ENCODE results near the gene CBY1.

Gene CBY1

DNA sequence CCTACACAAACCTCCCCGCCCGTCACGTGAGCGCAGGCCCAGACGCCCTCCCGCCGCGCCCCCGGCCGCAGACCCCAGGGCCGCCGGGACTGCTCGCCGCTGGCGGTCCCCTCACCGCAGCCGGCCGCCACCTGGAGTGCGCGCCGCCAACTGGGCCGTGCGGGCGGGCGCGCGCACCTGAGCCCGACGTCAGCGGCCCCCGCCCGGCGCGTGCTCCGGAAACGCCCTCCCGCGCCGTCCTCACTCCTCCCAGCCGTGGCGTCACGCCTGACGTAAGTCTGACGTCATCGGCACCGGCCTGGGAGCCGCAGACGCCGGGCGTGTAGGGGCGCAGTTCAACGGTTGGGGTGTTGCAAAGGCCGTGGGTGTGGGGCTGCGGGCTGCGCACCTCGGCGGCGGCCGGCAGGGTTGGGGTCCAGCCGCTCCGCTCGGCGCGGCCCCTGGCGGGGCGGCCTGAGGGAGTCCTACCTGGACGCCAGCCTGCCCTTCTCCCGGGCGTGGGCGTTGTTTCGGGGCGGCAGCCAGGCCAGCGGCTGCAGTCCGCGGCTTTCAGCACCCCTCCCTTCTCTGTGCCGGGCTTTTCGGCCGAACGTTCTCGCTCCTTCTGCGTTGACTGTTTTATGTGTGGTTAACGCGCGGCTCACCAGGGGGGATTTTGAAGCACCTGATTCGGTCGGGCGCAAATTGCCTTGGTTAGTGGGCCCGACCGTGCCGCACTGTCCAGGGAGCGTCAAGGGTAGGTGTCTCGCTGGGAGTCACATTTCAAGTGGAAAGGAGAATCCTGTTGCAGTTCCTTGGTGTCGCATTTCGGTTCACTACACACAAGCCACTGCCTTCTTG lies 44.6 kb downstream of the CBY1 start, which contains the start of gene JOSD1:
Gene JOSD1, minus strand, starts transcription at position 155 of the 840 bp plus-strand sequence. CDS start 956 bp downstream, outside the sequence.
- H3K4me3 Mint-ChIP-seq, result peak within 1 kb of the TSS; percentile 77
- H3K36me3 Mint-ChIP-seq (ENCODE audit: low read depth), result peaks cover 31% of the 10 kb centered on the region
- H3K27ac Mint-ChIP-seq, result peak within 1 kb of the TSS; percentile 90
- H3K9me3 Mint-ChIP-seq, result no peaks in the 10 kb centered on the region
- intact Hi-C loops (cut with micrococcal nuclease), result no loop called here
- no peaks in the 10 kb centered on the region for H3K27me3 Mint-ChIP-seq
- peaks cover 51% of the 10 kb centered on the region for H3K4me1 Mint-ChIP-seq (ENCODE audit: low read depth)

DNA sequence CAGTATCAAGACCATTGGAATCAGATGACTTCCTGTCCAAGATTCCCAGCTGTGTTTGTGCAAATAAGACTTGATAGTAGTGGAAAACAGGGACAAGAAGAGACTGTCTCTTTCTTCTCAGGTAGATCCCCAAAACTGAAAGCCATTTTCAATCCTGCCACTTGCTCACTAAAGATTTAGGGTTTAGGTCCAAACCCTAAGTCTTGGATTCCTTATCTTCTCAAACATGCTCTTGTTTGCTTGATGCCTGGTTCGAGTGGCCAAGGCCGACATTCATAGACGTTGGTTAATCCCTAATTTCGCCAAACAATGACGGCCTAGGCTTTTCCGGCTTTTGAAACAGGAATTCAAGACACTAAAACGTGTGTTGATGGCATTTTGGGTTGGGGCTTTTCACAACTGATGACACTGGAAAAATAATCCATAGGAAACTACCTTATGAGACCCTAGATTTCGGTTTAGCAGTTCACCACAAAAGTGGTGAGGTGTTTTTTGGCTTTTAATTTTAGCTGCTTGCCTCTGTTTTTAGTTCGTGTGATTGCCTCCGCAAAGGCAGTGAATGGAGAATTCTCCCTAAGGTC lies 48.3 kb downstream of the CBY1 start:
- H3K4me1 Mint-ChIP-seq (ENCODE audit: low read depth), result peaks cover 50% of the 10 kb centered on the region
- H3K27me3 Mint-ChIP-seq, result no peaks in the 10 kb centered on the region
- intact Hi-C loops (cut with micrococcal nuclease), result loop anchor here (2.0 kb wide), 1 partner anchor 52 kb away; no protein-coding TSS in a partner anchor
- H3K36me3 Mint-ChIP-seq (ENCODE audit: low read depth), result peaks cover 27% of the 10 kb centered on the region
- H3K9me3 Mint-ChIP-seq, result no peaks in the 10 kb centered on the region
- peak overlapping the region; percentile 85 for H3K27ac Mint-ChIP-seq
- peak overlapping the region; percentile 81 for H3K4me3 Mint-ChIP-seq

DNA sequence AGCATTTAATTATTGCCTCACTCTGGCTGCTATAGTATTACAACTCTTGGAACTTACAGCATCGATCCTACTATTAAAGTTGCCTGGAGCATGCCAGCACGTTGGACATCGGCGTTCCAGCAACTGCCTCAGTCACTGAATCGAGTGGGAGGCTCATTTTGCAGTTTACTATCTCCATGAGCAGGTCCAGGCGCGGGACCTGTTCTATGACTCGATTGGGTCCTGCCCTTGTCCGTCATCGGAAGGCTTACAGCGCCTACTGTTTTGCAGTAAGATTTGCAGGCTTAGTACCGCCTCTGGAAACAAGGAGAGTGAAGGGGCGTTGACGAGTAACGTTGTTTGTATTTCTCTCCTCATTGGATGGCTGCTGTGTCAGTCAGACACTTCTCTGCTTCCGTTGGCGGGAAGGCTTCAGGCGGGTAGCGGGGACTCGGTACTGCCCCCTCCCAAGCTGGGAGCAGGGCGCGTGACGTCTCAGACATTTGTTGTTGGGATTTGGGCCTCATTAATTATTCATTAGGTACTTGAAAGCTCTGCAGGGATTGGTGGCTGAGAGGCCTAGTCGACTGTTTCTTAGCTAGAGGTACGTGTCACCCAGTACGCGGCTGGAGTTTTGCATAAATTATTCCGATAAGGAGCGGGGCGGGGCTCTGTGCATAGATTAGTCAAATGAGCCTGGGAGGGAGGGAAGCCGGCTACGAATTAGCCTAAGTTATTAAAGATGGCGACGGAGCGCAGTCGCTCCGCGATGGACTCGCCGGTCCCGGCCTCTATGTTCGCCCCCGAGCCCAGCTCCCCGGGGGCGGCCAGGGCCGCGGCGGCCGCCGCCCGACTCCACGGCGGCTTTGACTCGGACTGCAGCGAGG lies 49.0 kb downstream of the CBY1 start, which contains the start of gene GTPBP1:
Gene GTPBP1, plus strand, starts transcription at position 710 of the 866 bp plus-strand sequence. Its CDS starts 12 bp downstream, at position 722.
- Mint-ChIP-seq H3K9me3 (no peaks in the 10 kb centered on the region), H3K4me1 (ENCODE audit: low read depth) (peaks cover 48% of the 10 kb centered on the region), H3K27me3 (no peaks in the 10 kb centered on the region), H3K36me3 (ENCODE audit: low read depth) (peaks cover 24% of the 10 kb centered on the region), H3K27ac (peak within 1 kb of the TSS; percentile 85), H3K4me3 (peak within 1 kb of the TSS; percentile 81)
- intact Hi-C loops (cut with micrococcal nuclease), result loop anchor here (2.0 kb wide), 1 partner anchor 51 kb away; no protein-coding TSS in a partner anchor

DNA sequence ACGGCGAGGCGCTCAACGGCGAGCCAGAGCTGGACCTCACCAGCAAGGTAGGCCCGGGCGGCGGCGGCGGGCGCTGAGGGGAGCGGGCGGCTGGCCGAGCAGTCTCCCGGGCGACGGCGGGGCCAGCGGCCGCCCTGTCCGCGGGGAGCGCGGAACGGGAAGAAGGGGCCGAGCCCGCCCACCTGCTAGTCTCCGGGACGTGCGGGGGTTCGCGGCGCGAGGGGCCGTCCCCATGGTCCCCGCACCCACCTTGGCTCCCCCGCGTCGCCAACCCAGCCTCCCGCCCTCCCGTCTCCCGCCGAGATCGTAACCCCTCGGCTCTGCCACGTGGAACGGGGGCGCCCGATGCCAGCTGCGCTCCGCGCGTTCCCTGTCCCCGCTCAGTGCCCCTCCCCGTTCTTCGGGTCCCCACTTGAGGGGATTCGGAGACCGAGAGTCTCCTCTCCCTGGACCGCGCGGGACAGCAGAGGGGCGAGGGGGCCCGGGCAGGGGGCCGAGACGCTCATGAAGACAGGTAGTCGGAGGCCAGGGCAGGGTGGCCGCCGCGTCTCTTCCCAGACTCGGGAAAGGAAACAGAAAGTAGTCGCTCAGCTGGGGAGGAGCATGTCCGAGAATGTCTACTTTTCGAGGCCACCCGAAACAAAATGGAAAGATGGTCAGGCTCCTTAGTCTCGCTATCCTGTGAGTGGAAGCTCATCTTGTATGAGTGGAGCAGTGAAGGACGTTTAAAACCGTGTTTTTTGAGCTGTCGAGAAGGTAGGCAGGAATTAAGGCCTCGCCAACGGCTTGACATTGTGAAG lies 49.9 kb downstream of the CBY1 start:
- H3K36me3 Mint-ChIP-seq (ENCODE audit: low read depth), result peaks cover 24% of the 10 kb centered on the region
- peaks cover 46% of the 10 kb centered on the region for H3K4me1 Mint-ChIP-seq (ENCODE audit: low read depth)
- H3K9me3 Mint-ChIP-seq, result no peaks in the 10 kb centered on the region

DNA sequence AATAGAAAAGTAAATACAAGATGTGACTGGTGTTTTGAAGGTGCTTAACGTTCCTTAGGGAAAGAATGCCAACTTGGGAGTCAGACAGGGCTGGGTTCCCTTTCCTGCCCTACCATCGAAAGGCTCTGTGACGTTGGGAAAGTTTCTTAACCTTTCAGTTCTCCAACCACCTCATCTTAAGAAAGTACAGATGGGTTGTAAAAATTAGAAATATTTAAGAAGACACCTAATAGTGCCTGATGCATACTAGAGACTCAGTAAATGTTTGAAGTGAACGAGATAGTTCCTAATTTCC lies 50.4 kb downstream of the CBY1 start:
- H3K27me3 Mint-ChIP-seq, result no peaks in the 10 kb centered on the region
- H3K27ac Mint-ChIP-seq, result peak overlapping the region; percentile 85
- peak overlapping the region; percentile 81 for H3K4me3 Mint-ChIP-seq
- H3K9me3 Mint-ChIP-seq, result no peaks in the 10 kb centered on the region
- intact Hi-C loops (cut with micrococcal nuclease), result no loop called here
- peaks cover 42% of the 10 kb centered on the region for H3K4me1 Mint-ChIP-seq (ENCODE audit: low read depth)
- H3K36me3 Mint-ChIP-seq (ENCODE audit: low read depth), result peaks cover 28% of the 10 kb centered on the region

More for the DNA sequence above, 49.9 kb downstream of the CBY1 start:
- Mint-ChIP-seq H3K4me3 (peak overlapping the region; percentile 81), H3K27ac (peak overlapping the region; percentile 85), H3K27me3 (no peaks in the 10 kb centered on the region)
- intact Hi-C loops (cut with micrococcal nuclease), result no loop called here

DNA sequence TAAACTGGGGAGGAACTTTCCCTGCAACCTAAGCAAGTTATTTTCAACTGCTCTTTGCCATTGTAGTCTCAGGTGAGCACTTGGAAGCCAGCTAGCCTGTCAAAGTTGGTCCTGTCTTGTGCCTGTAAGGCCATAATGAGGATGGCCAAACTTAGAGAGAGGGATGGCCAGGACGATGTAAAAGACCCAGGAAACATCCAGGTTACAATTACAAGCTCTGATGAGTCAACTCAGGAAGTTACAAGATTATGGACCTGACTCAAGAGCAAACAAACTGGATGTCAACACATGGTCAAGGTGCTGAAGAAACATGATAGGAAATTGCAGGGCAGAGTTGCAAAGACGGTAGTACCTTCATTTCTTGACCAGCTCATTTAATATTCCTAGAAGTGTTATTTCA lies 50.9 kb downstream of the CBY1 start:
- intact Hi-C loops (cut with micrococcal nuclease), result no loop called here
- Mint-ChIP-seq H3K27ac (no peak overlapping the region), H3K9me3 (no peaks in the 10 kb centered on the region), H3K27me3 (no peaks in the 10 kb centered on the region), H3K4me1 (ENCODE audit: low read depth) (peaks cover 47% of the 10 kb centered on the region), H3K36me3 (ENCODE audit: low read depth) (peaks cover 33% of the 10 kb centered on the region), H3K4me3 (peak overlapping the region; percentile 20)

DNA sequence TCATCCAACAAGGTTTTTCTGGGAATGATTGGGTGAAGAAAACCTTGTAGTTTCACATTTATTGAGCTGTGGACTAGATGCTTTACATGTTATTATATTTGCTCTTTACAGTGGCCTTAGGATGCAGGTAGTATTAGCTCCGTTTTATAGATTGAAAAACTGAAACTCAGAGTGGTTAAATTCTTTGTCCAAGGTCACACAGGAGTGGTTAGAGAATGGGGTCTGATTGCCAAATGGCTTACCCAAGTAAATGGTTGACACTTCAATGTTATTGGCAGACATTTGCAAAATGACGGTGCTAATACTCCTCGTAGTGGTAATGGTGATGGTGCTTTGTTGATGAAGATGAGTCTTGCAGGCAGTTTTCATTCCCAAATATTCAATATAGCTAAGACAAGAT lies 51.5 kb downstream of the CBY1 start:
- H3K4me1 Mint-ChIP-seq (ENCODE audit: low read depth), result peaks cover 52% of the 10 kb centered on the region
- no peaks in the 10 kb centered on the region for H3K27me3 Mint-ChIP-seq
- intact Hi-C loops (cut with micrococcal nuclease), result no loop called here
- no peak overlapping the region for H3K27ac Mint-ChIP-seq
- H3K9me3 Mint-ChIP-seq, result no peaks in the 10 kb centered on the region
- peaks cover 34% of the 10 kb centered on the region for H3K36me3 Mint-ChIP-seq (ENCODE audit: low read depth)
- no peak overlapping the region for H3K4me3 Mint-ChIP-seq

DNA sequence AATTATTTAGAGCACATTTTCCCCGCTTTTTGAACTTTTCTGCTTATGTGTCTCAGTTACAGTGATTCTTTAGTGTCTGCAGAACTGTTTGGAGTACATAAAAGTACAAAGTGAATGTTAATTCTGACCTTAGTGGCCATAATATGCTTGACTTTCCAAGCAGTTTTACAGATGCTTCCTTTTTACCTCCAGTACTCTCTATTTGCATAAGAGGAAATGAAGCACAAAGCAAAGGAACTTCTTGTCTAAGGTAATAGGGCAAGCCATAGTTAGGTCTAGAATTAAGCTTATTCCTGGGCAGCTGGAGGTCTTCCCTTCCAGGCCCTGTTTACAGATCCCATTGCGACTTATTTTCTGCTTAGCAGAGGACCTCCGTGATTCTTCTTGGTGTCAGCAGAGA lies 52.9 kb downstream of the CBY1 start:
- H3K27ac Mint-ChIP-seq, result no peak overlapping the region
- H3K4me1 Mint-ChIP-seq (ENCODE audit: low read depth), result peaks cover 65% of the 10 kb centered on the region
- no peaks in the 10 kb centered on the region for H3K27me3 Mint-ChIP-seq
- intact Hi-C loops (cut with micrococcal nuclease), result no loop called here
- H3K36me3 Mint-ChIP-seq (ENCODE audit: low read depth), result peaks cover 34% of the 10 kb centered on the region
- H3K4me3 Mint-ChIP-seq, result no peak overlapping the region
- H3K9me3 Mint-ChIP-seq, result no peaks in the 10 kb centered on the region

DNA sequence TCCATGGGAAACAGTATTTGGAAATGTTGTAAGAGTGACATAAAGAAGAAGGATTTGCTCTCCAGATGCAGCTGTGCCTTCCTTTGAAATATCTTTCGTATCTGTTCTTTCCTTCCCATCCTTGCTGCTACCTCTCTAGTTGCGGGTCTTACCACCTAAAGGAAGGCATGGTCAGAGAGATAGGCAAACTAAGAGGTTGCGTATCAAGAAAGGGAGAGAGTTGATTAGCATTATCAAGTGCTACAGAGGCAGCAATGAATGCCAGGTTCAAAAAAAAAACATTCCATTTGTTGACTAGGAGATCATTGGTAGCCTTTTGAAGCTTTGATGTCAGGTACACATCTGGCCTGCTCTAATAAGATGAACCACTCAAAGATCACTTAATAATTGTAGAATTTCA lies 53.9 kb downstream of the CBY1 start:
- intact Hi-C loops (cut with micrococcal nuclease), result no loop called here
- Mint-ChIP-seq H3K27ac (no peak overlapping the region), H3K9me3 (no peaks in the 10 kb centered on the region), H3K4me3 (no peak overlapping the region), H3K4me1 (ENCODE audit: low read depth) (peaks cover 67% of the 10 kb centered on the region), H3K27me3 (no peaks in the 10 kb centered on the region), H3K36me3 (ENCODE audit: low read depth) (peaks cover 36% of the 10 kb centered on the region)

DNA sequence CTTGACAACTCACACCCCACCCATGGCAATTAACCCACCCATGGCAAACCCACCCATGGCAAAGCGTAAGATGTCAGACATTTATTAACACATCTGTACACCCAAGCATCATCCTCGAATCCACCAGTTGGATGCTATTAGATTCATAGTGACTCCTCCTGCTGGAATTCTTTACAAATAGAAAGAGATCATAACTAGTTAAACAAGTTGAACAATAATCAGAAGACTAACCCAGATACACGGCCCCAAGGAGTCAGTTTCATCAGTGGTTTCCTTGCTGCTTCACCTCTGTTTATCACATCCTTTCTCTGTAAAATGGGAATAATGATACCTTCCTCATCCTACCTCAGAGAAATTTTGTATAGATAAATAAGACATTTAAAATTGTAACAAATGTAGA lies 54.4 kb downstream of the CBY1 start:
- Mint-ChIP-seq H3K4me3 (no peak overlapping the region), H3K27ac (no peak overlapping the region), H3K9me3 (no peaks in the 10 kb centered on the region), H3K27me3 (no peaks in the 10 kb centered on the region), H3K4me1 (ENCODE audit: low read depth) (peaks cover 72% of the 10 kb centered on the region), H3K36me3 (ENCODE audit: low read depth) (peaks cover 41% of the 10 kb centered on the region)
- intact Hi-C loops (cut with micrococcal nuclease), result no loop called here

DNA sequence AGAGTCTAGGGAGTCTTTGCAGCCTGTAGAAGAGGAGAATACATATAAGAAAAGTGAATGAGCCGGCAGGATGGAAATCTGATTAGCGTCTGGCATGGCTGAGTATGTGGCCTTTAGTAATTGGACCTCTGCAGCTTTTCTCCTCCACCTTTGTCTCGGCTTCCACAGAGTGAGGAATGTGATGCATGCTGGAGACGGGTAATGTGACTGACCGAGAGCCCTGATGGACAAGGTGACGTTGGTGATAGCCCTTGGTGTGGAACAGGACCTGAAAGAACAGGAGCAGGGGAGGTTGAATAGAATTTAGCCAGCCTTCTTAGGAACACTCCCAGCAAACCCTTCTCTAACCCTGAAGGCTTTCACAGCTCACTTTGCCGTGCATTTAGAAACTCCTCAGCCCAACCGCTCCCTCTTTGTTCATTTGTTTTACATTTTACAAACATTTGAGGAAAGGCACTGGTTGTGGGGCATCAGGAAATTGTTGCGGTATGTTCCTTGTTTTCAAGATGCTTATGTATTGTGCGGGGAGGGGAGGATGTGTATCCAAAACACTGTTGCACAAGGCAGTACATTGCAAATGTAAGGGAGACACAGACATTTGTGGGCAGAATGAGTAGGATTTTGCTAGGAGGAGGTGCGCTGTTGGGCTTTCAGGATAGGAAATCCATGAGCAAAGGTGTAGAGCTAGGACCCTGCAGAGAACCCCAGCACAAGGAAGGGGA lies 56.2 kb downstream of the CBY1 start:
- peaks cover 53% of the 10 kb centered on the region for H3K36me3 Mint-ChIP-seq (ENCODE audit: low read depth)
- intact Hi-C loops (cut with micrococcal nuclease), result no loop called here
- H3K9me3 Mint-ChIP-seq, result no peaks in the 10 kb centered on the region
- no peak overlapping the region for H3K4me3 Mint-ChIP-seq
- H3K27me3 Mint-ChIP-seq, result no peaks in the 10 kb centered on the region
- no peak overlapping the region for H3K27ac Mint-ChIP-seq
- H3K4me1 Mint-ChIP-seq (ENCODE audit: low read depth), result peaks cover 69% of the 10 kb centered on the region

DNA sequence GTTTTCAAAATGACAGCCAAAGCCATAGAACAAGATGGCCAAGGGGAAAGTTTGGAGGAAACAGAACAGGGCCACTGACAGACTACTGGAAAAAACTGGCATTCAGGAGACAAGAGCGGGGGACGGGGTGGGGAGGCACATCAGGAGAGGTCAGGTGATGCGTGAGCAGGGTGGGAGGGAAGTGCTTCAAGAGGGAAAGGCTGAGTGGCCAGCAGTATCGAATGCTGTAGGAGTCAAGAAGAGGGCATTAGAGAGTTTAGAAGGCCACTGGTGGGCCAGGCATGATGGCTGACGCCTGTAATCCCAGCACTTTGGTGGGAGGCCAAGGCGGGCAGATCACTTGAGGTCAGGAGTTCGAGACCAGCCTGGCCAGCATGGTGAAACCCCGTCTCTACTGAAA lies 57.5 kb downstream of the CBY1 start:
- Mint-ChIP-seq H3K4me1 (ENCODE audit: low read depth) (peaks cover 66% of the 10 kb centered on the region), H3K9me3 (no peaks in the 10 kb centered on the region), H3K27ac (no peak overlapping the region), H3K27me3 (no peaks in the 10 kb centered on the region), H3K36me3 (ENCODE audit: low read depth) (peaks cover 63% of the 10 kb centered on the region), H3K4me3 (no peak overlapping the region)
- intact Hi-C loops (cut with micrococcal nuclease), result no loop called here
